ENCODE results near the gene MYOM1.
"Not testable (repeated sequence)": the region's sequence is repeated elsewhere in the genome, so short reads cannot be mapped to it uniquely, and the experiment has no call there.

MYOM1 gene

DNA sequence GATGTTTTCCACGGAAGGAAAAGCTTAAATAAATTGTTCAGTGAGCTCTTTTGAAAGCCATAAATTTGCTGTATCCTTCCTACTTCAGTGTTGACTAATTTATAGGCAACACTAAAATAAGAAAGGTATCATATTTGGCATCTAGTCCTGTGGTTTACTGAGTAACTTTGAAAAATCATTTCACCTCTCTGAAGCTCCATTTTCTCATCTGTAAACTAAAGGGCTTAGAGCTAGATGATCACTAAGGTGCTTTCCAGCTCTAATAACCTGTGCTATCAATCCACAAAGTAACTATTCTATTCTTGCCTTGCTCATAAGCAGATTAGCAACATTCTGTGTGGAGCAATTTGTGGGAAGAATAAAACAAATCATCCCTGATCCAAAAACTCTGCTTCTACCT, 3.6 kb upstream of the MYOM1 start:
- H3K27ac ChIP-seq: no peak overlapping the region
- DNase-seq (ENCODE audit: low spot score): no peak
- POLR2A ChIA-PET (ENCODE audit: low non-redundant PET): no interaction called here
- CTCF ChIA-PET: interaction anchor here (0.5 to 1.2 kb wide), 3 partner anchors 95 to 1482 kb away, joined by 3 to 4 read pairs (median 4); no protein-coding TSS in a partner anchor
- TF ChIP-seq, protein P1, sequence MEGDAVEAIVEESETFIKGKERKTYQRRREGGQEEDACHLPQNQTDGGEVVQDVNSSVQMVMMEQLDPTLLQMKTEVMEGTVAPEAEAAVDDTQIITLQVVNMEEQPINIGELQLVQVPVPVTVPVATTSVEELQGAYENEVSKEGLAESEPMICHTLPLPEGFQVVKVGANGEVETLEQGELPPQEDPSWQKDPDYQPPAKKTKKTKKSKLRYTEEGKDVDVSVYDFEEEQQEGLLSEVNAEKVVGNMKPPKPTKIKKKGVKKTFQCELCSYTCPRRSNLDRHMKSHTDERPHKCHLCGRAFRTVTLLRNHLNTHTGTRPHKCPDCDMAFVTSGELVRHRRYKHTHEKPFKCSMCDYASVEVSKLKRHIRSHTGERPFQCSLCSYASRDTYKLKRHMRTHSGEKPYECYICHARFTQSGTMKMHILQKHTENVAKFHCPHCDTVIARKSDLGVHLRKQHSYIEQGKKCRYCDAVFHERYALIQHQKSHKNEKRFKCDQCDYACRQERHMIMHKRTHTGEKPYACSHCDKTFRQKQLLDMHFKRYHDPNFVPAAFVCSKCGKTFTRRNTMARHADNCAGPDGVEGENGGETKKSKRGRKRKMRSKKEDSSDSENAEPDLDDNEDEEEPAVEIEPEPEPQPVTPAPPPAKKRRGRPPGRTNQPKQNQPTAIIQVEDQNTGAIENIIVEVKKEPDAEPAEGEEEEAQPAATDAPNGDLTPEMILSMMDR (conservative IDR thresholded peaks at IDR 0.05; ENCODE audit: low read depth): no peak

DNA sequence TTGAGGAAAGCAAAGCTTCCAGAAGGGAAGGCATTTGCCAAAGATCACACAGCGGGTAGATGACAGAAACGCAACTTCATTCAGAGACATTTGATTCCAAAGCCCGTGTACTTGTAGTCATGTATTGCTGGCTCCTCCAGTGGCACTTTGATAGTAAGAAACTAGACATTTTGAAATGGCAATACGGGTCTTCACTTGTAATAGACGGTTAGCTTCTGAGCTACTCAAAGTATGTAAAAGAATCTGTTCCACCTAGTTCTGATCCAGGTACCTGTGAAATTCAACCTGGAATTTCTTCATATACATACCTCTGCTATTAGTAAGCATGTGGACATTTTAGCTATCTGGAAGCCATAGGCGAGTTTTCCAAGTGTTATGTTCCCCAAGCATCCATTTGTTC, 1.7 kb upstream of the MYOM1 start:
- POLR2A ChIA-PET (ENCODE audit: low non-redundant PET): no interaction called here
- TF ChIP-seq, protein P1 (conservative IDR thresholded peaks at IDR 0.05; ENCODE audit: low read depth): no peak
- H3K27ac ChIP-seq: no peak overlapping the region
- DNase-seq (ENCODE audit: low spot score): no peak
- CTCF ChIA-PET: no interaction called here

DNA sequence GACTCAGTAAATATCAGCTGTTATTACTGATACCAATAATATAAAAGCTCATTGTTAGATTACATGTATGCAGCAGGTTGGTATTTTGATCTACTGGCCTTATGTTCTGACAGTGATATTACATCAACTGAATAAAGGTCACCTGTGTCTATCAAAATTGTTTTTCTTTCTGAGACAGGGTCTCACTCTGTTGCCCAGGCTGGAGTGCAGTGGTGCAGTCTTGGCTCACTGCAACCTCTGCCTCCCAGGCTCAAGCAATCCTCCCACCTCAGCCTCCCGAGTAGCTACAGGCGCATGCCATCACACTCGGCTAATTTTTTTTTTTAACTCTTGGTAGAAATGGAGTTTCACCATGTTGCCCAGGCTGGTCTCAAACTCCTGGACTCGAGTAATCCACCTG, 1.1 kb upstream of the MYOM1 start:
- H3K27ac ChIP-seq; DNase-seq (ENCODE audit: low spot score); CTCF ChIA-PET; POLR2A ChIA-PET (ENCODE audit: low non-redundant PET): not testable (repeated sequence)

DNA sequence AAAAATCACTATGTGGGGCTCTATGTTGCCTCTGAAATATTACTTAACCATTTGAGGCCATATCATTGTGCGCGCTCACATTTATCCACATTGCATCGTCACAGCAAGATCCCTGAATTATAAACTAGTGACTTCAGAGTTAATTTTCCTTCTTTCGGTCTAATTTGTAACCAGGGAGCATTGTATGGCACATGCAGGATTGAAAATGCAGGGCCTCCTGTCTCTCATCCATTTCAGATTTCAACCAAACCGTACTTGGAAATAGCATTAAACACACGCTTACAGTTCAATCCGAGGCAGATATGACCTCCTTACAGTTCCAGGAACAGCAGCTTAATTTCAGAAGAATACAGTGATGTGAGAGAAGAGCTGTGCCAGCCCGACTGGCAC, 532 bp downstream of the MYOM1 start:
- ChIA-PET CTCF (interaction anchor here (0.8 kb wide), 1 partner anchor 144 kb away, joined by 3 read pairs; no protein-coding TSS in a partner anchor), POLR2A (ENCODE audit: low non-redundant PET) (no interaction called here)
- H3K27ac ChIP-seq: no peak overlapping the region
- TF ChIP-seq, protein P1 (conservative IDR thresholded peaks at IDR 0.05; ENCODE audit: low read depth): no peak
- no peak for DNase-seq (ENCODE audit: low spot score)

DNA sequence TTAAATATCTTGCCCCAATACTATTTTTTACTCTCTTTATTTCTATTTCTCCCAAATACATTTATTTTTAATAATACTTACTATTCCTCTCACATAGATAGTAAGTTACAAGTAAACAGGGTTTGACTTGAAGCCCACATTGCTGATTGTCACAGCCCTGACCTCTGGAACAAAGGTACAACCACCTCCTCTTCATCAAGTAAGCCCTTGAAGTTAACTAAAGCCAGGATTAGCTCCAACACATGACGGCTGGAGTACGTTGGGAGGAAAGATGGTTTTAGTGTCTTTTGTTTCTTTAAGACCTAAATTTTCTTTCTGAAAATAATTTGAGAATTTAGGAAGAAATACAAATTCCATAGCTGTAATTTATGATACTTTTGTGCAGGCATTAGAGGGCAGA, 949 bp downstream of the MYOM1 start:
- POLR2A ChIA-PET (ENCODE audit: low non-redundant PET): no interaction called here
- CTCF ChIA-PET: interaction anchor here (0.8 kb wide), 1 partner anchor 144 kb away, joined by 3 read pairs; no protein-coding TSS in a partner anchor
- no peak for DNase-seq (ENCODE audit: low spot score)
- TF ChIP-seq, protein P1 (conservative IDR thresholded peaks at IDR 0.05; ENCODE audit: low read depth): no peak
- no peak overlapping the region for H3K27ac ChIP-seq

DNA sequence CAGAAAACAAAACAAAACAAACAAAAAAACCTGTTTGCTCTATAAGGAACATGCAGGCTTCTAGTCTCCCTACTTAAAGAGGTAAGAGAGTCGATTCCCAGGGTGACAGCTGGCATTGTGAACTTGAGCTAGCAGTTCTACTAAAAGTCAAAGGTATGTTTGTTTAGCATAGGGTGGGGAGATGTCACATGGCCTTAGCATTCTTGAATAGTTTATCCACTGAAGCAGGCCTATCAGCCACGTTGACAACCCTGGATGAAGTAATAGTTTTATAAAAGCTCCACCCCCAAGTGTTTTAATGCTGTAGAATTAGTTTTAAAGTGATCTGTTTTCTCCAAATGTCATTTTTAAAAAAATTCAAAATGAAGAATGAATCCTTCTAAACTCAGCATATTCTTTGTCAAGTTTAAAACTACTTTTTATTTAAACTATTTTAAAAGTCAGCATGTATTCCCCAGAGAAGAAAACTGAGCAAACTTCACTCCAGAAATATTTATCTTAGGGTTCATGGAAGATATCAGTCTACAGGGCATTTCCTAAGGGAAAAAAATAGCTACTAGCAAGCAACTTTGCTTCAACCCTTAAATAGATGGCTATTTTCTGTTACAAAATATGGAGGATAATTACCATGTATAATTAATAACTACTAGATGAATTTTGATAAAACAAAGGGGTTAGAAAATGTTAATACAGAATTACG, 1.7 kb downstream of the MYOM1 start:
- POLR2A ChIA-PET (ENCODE audit: low non-redundant PET): no interaction called here
- DNase-seq (ENCODE audit: low spot score): peak; percentile 61

DNA sequence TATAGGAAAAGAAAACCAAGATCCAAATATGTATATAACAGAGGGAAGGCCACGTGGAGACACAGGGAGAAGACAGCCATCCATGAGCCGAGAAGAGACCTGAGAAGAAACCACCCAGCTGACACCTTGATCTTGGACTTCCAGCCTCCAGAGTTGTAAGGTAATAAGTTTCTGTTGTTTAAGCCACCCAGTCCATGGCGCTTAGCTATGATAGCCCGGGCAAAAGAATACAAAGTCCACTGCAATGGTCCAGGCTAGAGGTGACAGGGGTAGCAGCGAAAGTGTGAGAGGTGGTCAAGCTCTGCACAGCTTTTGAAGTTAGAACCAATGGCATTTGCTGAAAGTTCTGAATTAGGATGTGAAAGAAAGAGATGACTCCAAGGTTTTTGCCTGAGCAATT, 2.8 kb downstream of the MYOM1 start:
- TF ChIP-seq, protein P1 (conservative IDR thresholded peaks at IDR 0.05; ENCODE audit: low read depth): no peak
- CTCF ChIA-PET: interaction anchor here (0.5 to 0.6 kb wide), 2 partner anchors 93 to 144 kb away, joined by 3 read pairs; no protein-coding TSS in a partner anchor
- no peak for DNase-seq (ENCODE audit: low spot score)
- no peak overlapping the region for H3K27ac ChIP-seq
- POLR2A ChIA-PET (ENCODE audit: low non-redundant PET): no interaction called here

More for the DNA sequence above, 1.7 kb downstream of the MYOM1 start:
- TF ChIP-seq, protein P1 (conservative IDR thresholded peaks at IDR 0.05; ENCODE audit: low read depth): no peak
- no peak overlapping the region for H3K27ac ChIP-seq
- CTCF ChIA-PET: interaction anchor here (0.6 kb wide), 1 partner anchor 238 kb away, joined by 3 read pairs; no protein-coding TSS in a partner anchor

Data from RWPE1 (cell line).